Measurements from ENCODE around the gene ULK3. TPM values are rescaled to one million over a fixed set of nuclear protein-coding genes. Genes with fewer than 3 reads are reported as not detected.
A peak's percentile ranks its signal among the peaks of the same experiment; 100 is the strongest.

Gene ULK3
- total RNA-seq, 4 donors from 2014 or later = 53.3 to 113 (median 60.9) TPM

DNA sequence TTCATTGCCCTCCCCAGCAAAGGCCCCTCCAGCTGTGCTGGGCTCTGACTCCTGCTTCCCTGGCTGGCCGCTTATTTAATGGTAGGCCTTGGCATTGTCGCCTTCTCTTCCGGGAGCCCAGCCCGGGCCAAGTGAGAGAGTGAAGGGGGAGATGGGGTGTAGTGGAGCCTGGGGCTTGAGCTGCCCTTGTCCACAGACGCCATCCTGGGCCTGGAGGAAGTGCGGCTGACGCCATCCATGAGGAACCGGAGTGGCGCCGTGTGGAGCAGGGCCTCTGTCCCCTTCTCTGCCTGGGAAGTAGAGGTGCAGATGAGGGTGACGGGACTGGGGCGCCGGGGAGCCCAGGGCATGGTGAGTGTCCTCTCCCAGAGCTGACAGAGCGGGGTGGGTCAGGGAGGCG, 27.0 kb downstream of the ULK3 start:
- 67 to 100% methylated on average over 1 of the region's 15 CpGs for WGBS, 2 donors
- Histone ChIP-seq H3K27me3 (no peaks in the 10 kb centered on the region), H3K4me3 (no peak overlapping the region), H3K4me1 (peaks cover 7 to 51% (median 27%) of the 10 kb centered on the region in 3 donors), H3K36me3 (no peaks in the 10 kb centered on the region), H3K27ac (peak overlapping the region in 1 of 4 donors; percentile 76), H3K9me3 (no peaks in the 10 kb centered on the region)
- no peak for DNase-seq
- TF ChIP-seq POLR2A (IDR thresholded peaks at IDR 0.05) (no peak), CTCF (IDR thresholded peaks at IDR 0.05) (no peak)
- intact Hi-C loops (cut with DNase I) = no loop called here

- 54 to 78% methylated on average over 7 to 9 of the region's 10 CpGs for WGBS, 2 donors
These were observed 27.6 kb downstream of the ULK3 start for GRCh38 chr15:74815121-74815934.

GRCh38 chr15:74812533-74812932, 30.4 kb downstream of the ULK3 start, which contains the start of gene LMAN1L:
TSS of gene LMAN1L (plus strand) at chr15:74812835. CDS start at chr15:74812855, 20 bp downstream.
- no peak within 1 kb of the TSS for H3K4me3 ChIP-seq
- H3K27me3 ChIP-seq = no peaks in the 10 kb centered on the region
- DNase-seq = no peak
- H3K9me3 ChIP-seq = no peaks in the 10 kb centered on the region
- TF ChIP-seq POLR2A (IDR thresholded peaks at IDR 0.05) (no peak), CTCF (IDR thresholded peaks at IDR 0.05) (no peak)
- intact Hi-C loops (cut with DNase I) = no loop called here
- no peaks in the 10 kb centered on the region for H3K36me3 ChIP-seq
- 63 to 73% methylated on average over 6 to 11 of the region's 12 CpGs for WGBS, 2 donors
- H3K27ac ChIP-seq = no peak within 1 kb of the TSS
- H3K4me1 ChIP-seq = peaks cover 7 to 47% (median 22%) of the 10 kb centered on the region in 3 donors

More at GRCh38 chr15:74815121-74815934, 27.6 kb downstream of the ULK3 start:
- H3K27me3 ChIP-seq = no peaks in the 10 kb centered on the region
- TF ChIP-seq CTCF (IDR thresholded peaks at IDR 0.05) = no peak
- no peak for TF ChIP-seq POLR2A (IDR thresholded peaks at IDR 0.05)
- H3K4me1 ChIP-seq = peaks cover 7 to 51% (median 27%) of the 10 kb centered on the region in 3 donors
- no peaks in the 10 kb centered on the region for H3K9me3 ChIP-seq
- no peaks in the 10 kb centered on the region for H3K36me3 ChIP-seq
- no peak overlapping the region for H3K4me3 ChIP-seq
- peak overlapping the region in 1 of 4 donors; percentile 9 for H3K27ac ChIP-seq
- intact Hi-C loops (cut with DNase I) = no loop called here
- no peak for DNase-seq

DNA sequence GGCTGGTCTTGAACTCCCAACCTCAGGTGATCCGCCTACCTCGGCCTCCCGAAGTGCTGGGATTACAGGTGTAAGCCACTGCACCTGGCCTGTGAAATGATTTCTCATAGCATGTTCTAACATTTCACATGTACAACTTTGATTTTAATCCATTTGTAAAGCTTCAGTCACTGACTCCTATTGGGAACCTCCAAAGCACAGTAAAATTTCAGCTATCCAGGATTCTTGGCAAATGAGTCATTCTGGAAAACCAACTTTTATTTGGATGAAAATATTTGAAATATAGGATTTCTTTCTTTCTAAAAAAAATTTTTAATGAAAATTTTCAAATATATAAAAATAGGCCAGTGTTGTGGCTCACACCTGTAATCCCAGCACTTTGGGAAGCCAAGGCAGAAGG, 33.0 kb downstream of the ULK3 start:
- no peak overlapping the region for H3K4me3 ChIP-seq
- DNase-seq = no peak
- TF ChIP-seq CTCF (IDR thresholded peaks at IDR 0.05) = no peak
- TF ChIP-seq POLR2A (IDR thresholded peaks at IDR 0.05) = no peak
- intact Hi-C loops (cut with DNase I) = loop anchor here (10.0 kb wide), 1 partner anchor 95 kb away; the partner anchor contains the start of gene FAM219B
- H3K36me3 ChIP-seq = peaks cover 0 to 8% (median 0%) of the 10 kb centered on the region in 3 donors
- H3K27ac ChIP-seq = no peak overlapping the region
- H3K9me3 ChIP-seq = no peaks in the 10 kb centered on the region
- WGBS, 2 donors = 51 to 61% methylated on average over 2 to 3 of the region's 3 CpGs
- H3K4me1 ChIP-seq = peaks cover 0 to 27% (median 6%) of the 10 kb centered on the region in 3 donors
- no peaks in the 10 kb centered on the region for H3K27me3 ChIP-seq

GRCh38 chr15:74809242-74809641, 33.7 kb downstream of the ULK3 start:
- Histone ChIP-seq H3K4me3 (no peak overlapping the region), H3K36me3 (peaks cover 0 to 15% (median 0%) of the 10 kb centered on the region in 3 donors), H3K27ac (no peak overlapping the region), H3K27me3 (no peaks in the 10 kb centered on the region), H3K9me3 (no peaks in the 10 kb centered on the region), H3K4me1 (peaks cover 0 to 20% (median 3%) of the 10 kb centered on the region in 3 donors)
- WGBS, 2 donors = 67 to 72% methylated on average over 5 of the region's 5 CpGs
- DNase-seq = no peak
- no peak for TF ChIP-seq CTCF (IDR thresholded peaks at IDR 0.05)
- TF ChIP-seq POLR2A (IDR thresholded peaks at IDR 0.05) = no peak
- intact Hi-C loops (cut with DNase I) = loop anchor here (10.0 kb wide), 1 partner anchor 96 kb away; the partner anchor contains the start of gene FAM219B

Data from esophagus squamous epithelium (tissue), 5 donors.